Upper lobe of left lung (tissue), 6 donors: Measurements from ENCODE around the gene TFAP2B. TPM values are rescaled to one million over a fixed set of nuclear protein-coding genes. Genes with fewer than 3 reads are reported as not detected.

Experiments
- ATAC-seq, 2 donors: fragments of 200-7000 bp; cut with Tn5 transposase; one replicate each; pipeline ENCODE4 v1.9.1; 2022; ENCODE audit warnings: mild to moderate bottlenecking in 2 of 2, moderate library complexity in 2 of 2; ENCODE audit not compliant: low FRiP score in 2 of 2
- DNase-seq, 2 donors: peaks; one replicate each; pipeline ENCODE4 v3.0.0-alpha.2; 2019 to 2020
- H3K27ac ChIP-seq, 4 donors: fragments of 200-600 bp; sonication (generic); one replicate each; pipeline ENCODE4 v1.5.1; 2016 to 2019
- H3K27me3 ChIP-seq, 4 donors: fragments of 200-600 bp; sonication (generic); one replicate each; pipeline ENCODE4 v1.5.1; 2017 to 2019
- H3K36me3 ChIP-seq, 4 donors: fragments of 200-600 bp; sonication (generic); one replicate each; pipeline ENCODE4 v1.5.1; 2016 to 2019
- H3K4me1 ChIP-seq, 4 donors: fragments of 200-600 bp; sonication (generic); one replicate each; pipeline ENCODE4 v1.5.1; 2018 to 2019
- H3K4me3 ChIP-seq, 4 donors: fragments of 200-600 bp; sonication (generic); one replicate each; pipeline ENCODE4 v1.5.1; 2017 to 2019; ENCODE audit warnings: mild to moderate bottlenecking in 2 of 4, moderate library complexity in 1 of 4
- H3K9me3 ChIP-seq, 4 donors: fragments of 200-600 bp; sonication (generic); one replicate each; pipeline ENCODE4 v1.5.1; 2018 to 2019
- CTCF ChIP-seq, 6 experiments: fragments of 450-650 bp in 4 of 6; fragments of 200-600 bp in 2 of 6; sonication (generic) in 2 of 6; IDR thresholded peaks; one replicate each; pipeline ENCODE4 v1.5.1; 2016 to 2019; ENCODE audit warnings: antibody characterized with exemption in 6 of 6
- EP300 ChIP-seq, 4 donors: sonication (generic); formaldehyde crosslinking; IDR thresholded peaks; one replicate each; pipeline ENCODE4 v1.5.1; 2017; ENCODE audit warnings: antibody characterized with exemption in 4 of 4, control low read depth in 2 of 4
- POLR2A ChIP-seq, 4 donors: fragments of 450-650 bp; IDR thresholded peaks; one replicate each; pipeline ENCODE4 v1.5.1; 2016 to 2017; ENCODE audit warnings: antibody characterized with exemption in 4 of 4, mild to moderate bottlenecking in 2 of 4
- POLR2AphosphoS5 ChIP-seq, 2 donors: sonication (generic); formaldehyde crosslinking; IDR thresholded peaks; one replicate each; pipeline ENCODE4 v1.5.1; 2017; ENCODE audit warnings: antibody characterized with exemption in 2 of 2
- WGBS, 2 donors: methylation state at CpG; one replicate each; pipeline ENCODE4 v1.1.5; 2017 to 2018; 5-methylcytosine and 5-hydroxymethylcytosine counted together
- total RNA-seq, 6 donors: library from RNA; depleted of rRNA in 4 of 6; stranded (reverse); fragments of >200 nt in 4 of 6; gene quantifications; one replicate each; pipeline versions ENCODE4 v1.1.0 to v1.2.1, GENCODE V29; 2016 to 2021
- donor health status: DM: no; HTN: no; CAD: no; lungs with moderate emphysema.
- donor health status: DM: no; HTN: yes; CAD: no; lungs with severe emphysema.

TFAP2B gene
- 1 to 10 TPM in 1 of 6 donors, not detected in 5; 1.0 TPM for total RNA-seq

DNA sequence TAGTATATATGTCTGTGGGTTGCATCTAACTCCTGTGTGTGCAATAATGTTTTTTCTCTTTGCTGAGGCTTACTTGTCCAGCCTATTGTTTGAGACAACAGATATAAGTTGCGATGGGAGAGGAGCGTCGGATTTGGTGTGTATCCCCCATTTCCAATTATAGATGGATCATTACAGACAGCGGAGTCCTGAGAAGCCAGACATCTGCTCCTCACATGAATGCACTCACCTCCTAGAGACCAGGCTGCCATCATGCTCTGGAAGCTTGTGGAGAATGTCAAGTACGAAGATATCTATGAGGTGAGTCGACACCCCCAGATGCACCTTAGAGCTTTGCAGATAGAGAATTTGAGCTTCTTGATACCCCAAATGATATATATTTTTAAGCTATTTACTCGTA, at the start of gene TFAP2B:
Gene TFAP2B, plus strand, starts transcription at position 199 of the 400 bp plus-strand sequence. Its CDS starts 21 bp downstream, at position 220.
- H3K27me3 ChIP-seq = peaks cover 0 to 49% (median 23%) of the 10 kb centered on the region in 4 donors
- H3K9me3 ChIP-seq = no peaks in the 10 kb centered on the region
- TF ChIP-seq POLR2AphosphoS5 (IDR thresholded peaks at IDR 0.05) (no peak), POLR2A (IDR thresholded peaks at IDR 0.05) (no peak), EP300 (IDR thresholded peaks at IDR 0.05) (no peak), CTCF (IDR thresholded peaks at IDR 0.05) (no peak)
- no peak within 1 kb of the TSS for H3K27ac ChIP-seq
- ATAC-seq = no peak
- no peak for DNase-seq
- no peaks in the 10 kb centered on the region for H3K36me3 ChIP-seq
- 15 to 18% methylated on average over 7 of the region's 7 CpGs for WGBS, 2 donors
- peak within 1 kb of the TSS in 3 of 4 donors; percentile 13 to 30 (median 16) for H3K4me3 ChIP-seq
- peaks cover 4 to 19% (median 13%) of the 10 kb centered on the region in 4 donors for H3K4me1 ChIP-seq

- Histone ChIP-seq H3K27me3 (no peaks in the 10 kb centered on the region), H3K27ac (no peak overlapping the region), H3K4me3 (no peak overlapping the region), H3K4me1 (no peaks in the 10 kb centered on the region), H3K9me3 (no peaks in the 10 kb centered on the region), H3K36me3 (no peaks in the 10 kb centered on the region)
- DNase-seq (no peak), ATAC-seq (no peak)
- no peak for TF ChIP-seq POLR2AphosphoS5 (IDR thresholded peaks at IDR 0.05)
- TF ChIP-seq CTCF (IDR thresholded peaks at IDR 0.05) = no peak
- TF ChIP-seq EP300 (IDR thresholded peaks at IDR 0.05) = no peak
Observed at GRCh38 chr6:50778696-50779095, 40.0 kb upstream of the TFAP2B start.

- no peak overlapping the region for H3K27ac ChIP-seq
- 92 to 95% methylated on average over 5 of the region's 5 CpGs for WGBS, 2 donors
- no peak for TF ChIP-seq POLR2A (IDR thresholded peaks at IDR 0.05)
- TF ChIP-seq EP300 (IDR thresholded peaks at IDR 0.05) = no peak
- no peak for TF ChIP-seq CTCF (IDR thresholded peaks at IDR 0.05)
- TF ChIP-seq POLR2AphosphoS5 (IDR thresholded peaks at IDR 0.05) = no peak
- ATAC-seq (no peak), DNase-seq (no peak)
- H3K27me3 ChIP-seq = no peaks in the 10 kb centered on the region
- no peak overlapping the region for H3K4me3 ChIP-seq
- no peaks in the 10 kb centered on the region for H3K36me3 ChIP-seq
- no peaks in the 10 kb centered on the region for H3K9me3 ChIP-seq
- H3K4me1 ChIP-seq = no peaks in the 10 kb centered on the region
Observed at GRCh38 chr6:50780382-50780781, 38.3 kb upstream of the TFAP2B start.

GRCh38 chr6:50785921-50786320, 32.8 kb upstream of the TFAP2B start:
- TF ChIP-seq CTCF (IDR thresholded peaks at IDR 0.05) (no peak), EP300 (IDR thresholded peaks at IDR 0.05) (no peak), POLR2AphosphoS5 (IDR thresholded peaks at IDR 0.05) (no peak), POLR2A (IDR thresholded peaks at IDR 0.05) (no peak)
- no peak for ATAC-seq
- H3K9me3 ChIP-seq = no peaks in the 10 kb centered on the region
- no peaks in the 10 kb centered on the region for H3K36me3 ChIP-seq
- WGBS, 2 donors = 31 to 33% methylated on average over 1 of the region's 1 CpG
- H3K27me3 ChIP-seq = no peaks in the 10 kb centered on the region
- no peak overlapping the region for H3K4me3 ChIP-seq
- no peak for DNase-seq
- H3K27ac ChIP-seq = no peak overlapping the region
- H3K4me1 ChIP-seq = peaks cover 0 to 2% (median 0%) of the 10 kb centered on the region in 4 donors

DNA sequence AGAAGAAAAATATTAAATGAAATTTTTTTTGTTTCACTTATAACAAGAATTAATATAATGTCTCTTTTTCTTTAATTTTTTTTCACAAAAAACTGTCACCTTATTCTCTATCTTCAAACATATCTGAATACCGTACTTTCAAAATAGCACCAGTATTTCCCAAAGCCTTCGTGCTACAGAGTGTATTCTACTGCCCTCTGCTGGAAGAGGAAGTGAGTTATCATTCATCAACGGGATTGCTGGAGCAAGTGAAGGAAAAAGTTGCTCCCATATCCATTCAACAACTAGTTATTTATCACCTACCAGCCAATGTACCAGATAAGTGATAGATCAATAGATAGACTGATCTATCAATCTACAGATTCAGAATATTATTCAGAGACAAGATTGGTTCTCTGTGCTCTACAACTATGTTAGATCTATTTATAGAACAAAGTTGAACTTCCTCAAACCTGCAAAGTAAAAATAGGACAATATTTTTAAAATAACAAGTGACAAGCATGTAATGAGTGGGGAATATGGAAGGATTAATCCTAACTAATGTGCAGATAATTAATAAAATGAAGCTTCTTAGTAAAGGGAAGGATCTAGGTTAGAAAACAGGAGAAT, 26.7 kb upstream of the TFAP2B start:
- WGBS, 2 donors = 0 to 1% methylated on average over 3 of the region's 3 CpGs
- H3K27ac ChIP-seq = no peak overlapping the region
- H3K9me3 ChIP-seq = no peaks in the 10 kb centered on the region
- H3K27me3 ChIP-seq = no peaks in the 10 kb centered on the region
- no peaks in the 10 kb centered on the region for H3K36me3 ChIP-seq
- peaks cover 0 to 2% (median 0%) of the 10 kb centered on the region in 4 donors for H3K4me1 ChIP-seq
- DNase-seq (no peak), ATAC-seq (peak; percentile 57 to 70)
- H3K4me3 ChIP-seq = no peak overlapping the region
- peak in 5 of 6 experiments; percentile 15 to 54 (median 28) for TF ChIP-seq CTCF (IDR thresholded peaks at IDR 0.05)
- no peak for TF ChIP-seq POLR2A (IDR thresholded peaks at IDR 0.05)
